NCI-H510A (cell line): ENCODE data around the gene LAMA4.
A peak's percentile ranks its signal among the peaks of the same experiment; 100 is the strongest.

Source experiments
- DNase-seq: peaks from one replicate; lab custom pipeline; 2025; lab: John Stamatoyannopoulos, UW

LAMA4 gene

DNA sequence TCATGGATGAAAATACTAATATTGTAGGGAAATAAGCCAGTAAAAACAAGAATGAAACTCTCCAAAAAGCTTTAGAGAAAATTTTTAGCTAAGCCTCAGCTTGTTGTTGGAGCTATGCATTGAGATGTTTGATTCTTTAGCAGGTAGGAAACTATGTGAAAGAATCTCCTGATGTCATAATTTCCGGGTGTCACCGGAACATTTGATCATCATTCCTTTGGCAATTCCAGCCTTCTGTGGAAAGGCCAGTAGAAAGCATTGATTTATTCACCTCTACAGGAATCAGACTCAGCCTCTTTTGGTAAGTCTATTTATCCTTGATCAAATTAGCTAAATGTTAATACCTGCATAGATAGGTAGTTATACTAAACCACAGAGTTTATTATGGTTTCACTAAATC lies 157.5 kb downstream of the LAMA4 start:
- no peak for DNase-seq

DNA sequence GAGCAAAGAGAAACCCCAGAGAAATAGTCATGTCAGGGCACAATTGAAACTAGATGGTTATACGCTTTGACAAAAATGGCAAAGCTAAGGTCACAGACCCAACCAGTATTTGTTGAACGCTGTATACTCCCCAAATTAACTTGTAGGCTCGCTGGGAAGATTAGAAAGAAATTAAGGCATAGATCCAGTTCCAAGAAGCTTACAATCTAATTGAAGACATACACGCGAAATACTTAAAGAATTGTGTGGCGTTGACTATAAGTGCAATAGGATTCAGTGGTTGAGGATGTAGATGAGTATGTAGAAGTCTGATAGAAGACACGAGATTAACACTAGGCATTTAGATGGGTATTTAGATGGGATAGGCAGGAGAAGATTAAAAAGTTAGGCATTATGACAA lies 166.5 kb downstream of the LAMA4 start:
- no peak for DNase-seq

DNA sequence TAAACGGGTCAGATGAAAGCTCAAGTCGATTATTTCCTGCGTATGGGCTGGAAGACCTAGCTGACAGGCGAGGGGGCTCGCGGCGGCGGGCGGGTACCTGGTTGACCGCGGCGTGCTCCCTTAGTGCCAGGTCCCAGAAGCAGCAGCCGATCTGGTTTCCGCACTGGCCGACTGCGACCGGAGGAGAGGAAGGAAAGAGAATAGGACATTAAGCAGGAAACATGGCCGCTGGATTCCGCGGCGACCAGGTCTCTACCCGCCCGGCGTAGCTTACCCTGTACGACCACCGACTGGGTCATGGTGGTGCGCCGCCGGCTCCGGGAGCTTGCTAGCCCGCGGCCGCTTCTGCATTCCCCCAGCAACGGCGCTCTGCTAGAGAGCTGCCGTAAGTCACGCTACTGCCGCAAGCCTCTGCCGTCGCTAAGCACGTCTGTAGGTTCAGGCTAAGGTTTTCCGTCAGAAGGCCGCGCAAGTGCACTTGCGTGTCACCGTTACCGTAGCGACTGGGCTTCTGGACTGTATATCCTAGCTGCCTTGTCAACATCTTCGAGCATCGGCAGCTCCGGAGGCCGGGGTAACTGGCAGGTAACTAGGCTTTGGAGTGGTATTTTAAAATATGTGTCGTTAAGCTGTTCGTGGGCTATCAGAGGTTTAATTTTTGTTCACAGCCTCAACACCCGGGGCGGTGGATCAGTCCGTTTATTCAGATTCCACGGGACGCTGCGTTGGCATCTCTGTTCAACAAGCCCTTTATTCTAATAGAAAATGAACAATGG lies 167.0 kb downstream of the LAMA4 start, which contains the start of the genes FAM229B and TUBE1:
Gene FAM229B (plus strand): TSS at position 456 of the 776 bp plus-strand sequence. CDS start 11,693 bp downstream, outside the sequence.
Gene TUBE1 (minus strand): TSS at position 347 of the 776 bp plus-strand sequence. CDS start 48 bp downstream, at position 299.
- peak; percentile 59 for DNase-seq

DNA sequence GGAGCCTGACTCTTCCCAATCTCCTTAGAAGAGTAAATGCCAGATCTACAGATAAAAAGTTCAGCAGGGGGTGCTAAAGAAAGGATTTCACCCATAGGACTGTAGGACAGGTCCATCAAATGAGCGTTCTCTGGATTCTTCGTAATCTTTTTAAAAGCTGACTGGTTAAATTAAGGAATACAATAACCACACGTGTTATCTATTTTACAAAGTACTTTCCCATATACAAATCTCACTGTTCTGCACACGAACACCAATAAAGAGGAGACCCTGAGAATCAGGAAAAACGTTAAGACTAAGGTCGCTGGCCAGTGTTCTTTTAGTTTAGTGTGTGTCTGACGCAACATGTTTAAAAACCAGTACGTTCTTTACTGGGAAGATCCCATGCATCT lies 167.6 kb downstream of the LAMA4 start:
- DNase-seq, result no peak

DNA sequence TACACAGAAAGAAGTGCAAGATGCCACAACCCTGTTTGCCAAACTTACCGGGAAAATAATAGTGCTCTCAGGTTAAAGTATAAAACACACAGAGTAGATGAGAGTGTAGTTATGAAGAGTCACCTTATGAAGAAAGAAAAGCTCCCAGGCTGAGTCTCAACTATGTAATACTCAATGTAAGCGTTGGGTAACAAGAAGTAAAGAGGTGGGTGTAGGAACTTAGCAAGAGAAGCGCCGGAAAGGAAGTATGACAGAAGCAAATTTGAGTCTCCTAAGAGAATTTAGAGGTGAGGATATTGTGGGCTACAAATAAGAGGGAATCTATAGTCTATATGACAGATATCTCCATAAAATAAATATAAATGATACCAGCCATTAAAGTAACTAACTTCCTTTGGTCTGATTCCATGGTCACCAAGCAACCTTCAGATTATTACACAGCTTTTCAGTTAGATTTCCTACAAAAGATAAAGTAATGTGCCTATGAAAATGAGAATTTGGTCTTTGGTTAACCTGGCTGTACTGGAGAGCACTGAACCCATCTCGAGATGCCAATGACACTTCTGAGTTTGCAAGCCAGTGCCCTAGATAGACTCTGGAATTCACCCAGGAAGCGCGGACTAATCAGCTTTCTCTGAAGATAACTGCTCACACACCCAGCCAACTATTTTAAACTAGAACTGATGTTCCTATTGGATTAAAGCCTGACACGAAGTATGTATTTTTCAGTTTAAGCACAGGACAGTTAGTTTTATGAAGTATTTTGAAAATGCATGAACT lies 168.9 kb downstream of the LAMA4 start:
- no peak for DNase-seq

DNA sequence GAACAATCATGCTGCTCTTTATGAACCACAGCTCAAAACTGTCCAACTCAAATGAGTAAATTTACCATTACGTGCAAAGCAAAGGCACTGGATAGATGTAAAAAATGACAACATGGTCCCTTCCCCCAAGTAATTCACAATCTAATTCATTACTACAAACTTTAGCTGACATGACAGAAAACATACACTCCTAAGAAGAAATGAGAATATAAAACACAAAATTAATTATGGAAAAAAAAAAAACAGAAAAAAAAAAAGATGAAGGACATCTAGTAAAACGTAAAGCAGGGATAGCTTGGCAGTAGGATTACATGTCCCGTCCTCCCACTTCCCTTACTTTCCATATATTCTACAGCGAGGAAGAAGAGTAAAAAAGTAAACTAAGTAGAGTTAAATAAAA lies 172.8 kb downstream of the LAMA4 start:
- DNase-seq, result no peak

DNA sequence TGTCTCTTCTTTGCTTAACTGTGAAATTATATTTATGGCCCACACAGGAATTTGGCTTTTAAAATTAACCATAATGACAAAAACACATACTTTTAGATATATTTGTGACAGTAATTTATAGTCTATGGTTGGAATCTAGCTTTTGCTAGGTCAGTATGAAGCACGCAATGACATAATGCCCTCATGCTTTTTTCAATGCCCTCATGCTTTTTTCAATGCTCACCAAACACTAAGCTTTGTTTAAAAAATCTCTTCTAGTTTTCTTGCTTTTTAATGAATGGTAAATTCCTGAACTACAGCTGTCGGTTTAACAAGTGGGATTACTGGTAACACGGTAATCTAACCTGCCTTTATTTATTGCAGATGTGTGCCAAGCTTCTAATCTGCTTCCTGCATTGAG lies 187.8 kb downstream of the LAMA4 start:
- no peak for DNase-seq

DNA sequence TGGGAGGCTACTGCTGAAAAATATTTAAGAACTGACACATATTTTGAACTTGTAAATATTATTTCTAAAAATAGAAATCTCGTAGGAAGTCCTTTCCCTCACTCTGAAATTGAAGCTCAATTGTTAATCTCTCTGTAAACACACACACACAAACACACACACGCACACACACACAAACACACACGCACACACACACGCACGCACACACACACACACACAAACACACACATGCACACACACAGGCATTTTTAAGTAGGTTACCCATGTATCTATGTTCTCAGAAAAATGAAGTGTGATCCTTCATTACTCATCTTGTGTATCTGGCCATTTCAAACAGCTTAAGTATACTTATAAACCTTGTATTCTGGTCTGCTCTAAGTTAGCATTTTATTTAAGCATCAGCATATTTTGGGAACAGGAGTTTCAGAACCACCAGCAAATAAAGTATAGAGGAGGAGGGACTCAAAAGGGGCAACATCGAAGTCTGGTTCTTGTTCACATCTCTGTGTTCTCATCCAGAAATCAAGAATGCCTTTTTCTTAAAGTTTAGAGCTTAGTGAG lies 188.9 kb downstream of the LAMA4 start:
- DNase-seq, result no peak

DNA sequence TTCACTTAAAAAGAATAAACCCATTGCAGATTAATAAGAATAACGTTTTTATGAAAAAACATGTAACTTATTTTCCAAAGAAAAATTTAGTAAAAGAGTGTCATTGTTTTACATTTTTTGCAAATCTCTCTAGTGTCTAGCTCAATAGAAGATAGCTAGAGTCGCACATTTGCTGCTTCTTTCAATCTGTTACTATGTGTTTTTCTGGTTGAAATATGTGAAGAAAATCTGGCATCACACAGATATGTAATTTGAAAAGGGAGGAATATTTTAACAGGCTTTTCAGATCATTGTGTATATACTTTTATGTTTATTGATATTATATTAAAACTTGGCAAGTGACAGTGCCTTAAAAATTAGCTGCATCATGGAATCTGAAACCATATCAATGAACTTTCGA lies 191.4 kb downstream of the LAMA4 start:
- DNase-seq, result no peak

DNA sequence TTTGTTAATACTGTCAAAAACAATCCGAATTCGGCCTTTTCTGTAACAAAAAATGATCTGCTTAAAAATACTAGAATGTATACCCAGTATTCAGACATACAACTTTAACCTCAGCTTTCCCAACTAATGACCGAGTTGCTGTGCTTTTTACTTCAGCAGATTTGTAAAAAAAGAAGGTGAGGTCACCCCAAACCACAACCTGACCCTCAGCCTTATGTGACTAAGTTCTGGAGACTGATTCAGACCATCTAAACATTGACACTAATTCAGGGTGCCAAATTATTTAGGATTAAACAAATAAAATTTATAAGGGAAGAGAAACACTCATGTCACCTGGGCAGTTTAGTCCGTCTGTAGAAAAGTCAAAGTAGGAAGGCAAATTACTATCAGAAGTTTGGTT lies 192.8 kb downstream of the LAMA4 start:
- DNase-seq, result no peak
